ENCODE results near the gene MSRB1. TPM values are rescaled to one million over a fixed set of nuclear protein-coding genes. Genes with fewer than 3 reads are reported as not detected.

MSRB1 gene
- total and polyA plus RNA-seq, 9 of the 15 experiments (the other 6 are each of a cell fraction or from before 2014, with no cell fraction given), result 5.4 to 33.7 (median 25.7) TPM

- peaks cover 24% of the 10 kb centered on the region; the same call in 1 of the 3 replicates for H3K36me3 ChIP-seq (ENCODE audit: control insufficient read depth, insufficient read depth, low read length)
- no peak overlapping the region for H2AFZ ChIP-seq (ENCODE audit: low read depth, low read length)
- no TSS peak for BruUV-seq (replicated peaks)
- intact Hi-C loops (cut with micrococcal nuclease) (no loop called here), in situ Hi-C loops (cut with MboI) (no loop called here)
- H3K79me2 ChIP-seq (ENCODE audit: control insufficient read depth, insufficient read depth, low read length), result peaks cover 29% of the 10 kb centered on the region
- no peaks in the 10 kb centered on the region; the same call in 1 of the 2 replicates for H4K20me1 ChIP-seq (replicated peaks; ENCODE audit: control insufficient read depth, insufficient read depth, low read length)
- CTCF ChIA-PET (ENCODE audit: low intra/inter-chr PET ratio), result no interaction called here
- no peak overlapping the region for H3K4me3 ChIP-seq
- peaks cover 29 to 62% of the 10 kb centered on the region in 2 experiments for H3K4me1 ChIP-seq (replicated peaks in 1 of 2; ENCODE audit: control insufficient read depth in 2 of 2, insufficient read depth in 2 of 2, low read length in 2 of 2)
- no peaks in the 10 kb centered on the region for H3K9me1 ChIP-seq (ENCODE audit: control insufficient read depth, insufficient read depth, low read length)
- H3K27me3 ChIP-seq (ENCODE audit: control insufficient read depth in 2 of 2, insufficient read depth in 2 of 2, low read length in 2 of 2), result no peaks in the 10 kb centered on the region
- POLR2A ChIA-PET, result interaction anchor here (0.7 to 5.5 kb wide), 3 partner anchors 26 to 122 kb away, joined by 3 to 50 read pairs (median 6); partner anchors contain the start of genes RNF151 and RPS2
- no peak overlapping the region for H3K4me2 ChIP-seq (ENCODE audit: insufficient read depth, low read length)
- peak overlapping the region in 1 of 2 experiments; percentile 87; a peak in 1 of 4 replicates for H3K9ac ChIP-seq (ENCODE audit: insufficient read depth in 1 of 2, low read depth in 2 of 2, low read length in 2 of 2)
- no peak overlapping the region; the same call in 2 of the 3 replicates for H3K27ac ChIP-seq (ENCODE audit: extremely low read depth, low read depth, low read length)
- FAIRE-seq (no peak), DNase-seq (ENCODE audit: extremely low read depth in 1 of 4, low spot score in 3 of 4) (no peak), ATAC-seq (no peak)
- whole genome bisulfite sequencing (ENCODE audit: insufficient coverage, low coverage, missing lambda C conversion rate), result 78% methylated on average over 9 of the region's 18 CpGs
- H3K9me3 ChIP-seq (replicated peaks; ENCODE audit: control insufficient read depth, insufficient read depth, low read depth, low read length), result no peaks in the 10 kb centered on the region
- no peak for TF ChIP-seq CUX1 (CRISPR knock-in tag; IDR thresholded peaks at IDR 0.05)
- no peak for TF ChIP-seq MXI1 (IDR thresholded peaks at IDR 0.05; ENCODE audit: low read depth, low read length)
- TF ChIP-seq JUN (IDR thresholded peaks at IDR 0.05; ENCODE audit: borderline replicate concordance, low read depth, low read length), result no peak
- peak; percentile 15; the same call in 1 of the 2 replicates for TF ChIP-seq JUN (CRISPR knock-in tag; IDR thresholded peaks at IDR 0.05; ENCODE audit: borderline replicate concordance)
- TF ChIP-seq E2F6 (IDR thresholded peaks at IDR 0.05; ENCODE audit: borderline replicate concordance in 1 of 2, extremely low read depth in 1 of 2, insufficient read depth in 1 of 2, insufficient read length in 1 of 2, low read depth in 1 of 2, low read length in 1 of 2, poor library complexity in 1 of 2, severe bottlenecking in 1 of 2), result peak in 1 of 2 experiments; percentile 13
- TF ChIP-seq ZNF282 (CRISPR knock-in tag; IDR thresholded peaks at IDR 0.05), result no peak
- 0 out of 2 replicates have a peak, but pooled peaks have one; percentile 22 for TF ChIP-seq MAX (CRISPR knock-in tag; IDR thresholded peaks at IDR 0.05)
- TF ChIP-seq USF1 (CRISPR knock-in tag; IDR thresholded peaks at IDR 0.05), result peak; percentile 65
Measured at GRCh38 chr16:1991135-1991551, 48.1 kb upstream of the MSRB1 start.
